HG03280 (cell line): ENCODE measurements around the gene NCOA3.

Experiments
- ATAC-seq: cut with Tn5 transposase; IDR thresholded peaks from one replicate; pipeline ENCODE4 v1.9.1; 2021; ENCODE audit warnings: mild to moderate bottlenecking, moderate library complexity; ENCODE audit not compliant: unreplicated experiment

Gene NCOA3

DNA sequence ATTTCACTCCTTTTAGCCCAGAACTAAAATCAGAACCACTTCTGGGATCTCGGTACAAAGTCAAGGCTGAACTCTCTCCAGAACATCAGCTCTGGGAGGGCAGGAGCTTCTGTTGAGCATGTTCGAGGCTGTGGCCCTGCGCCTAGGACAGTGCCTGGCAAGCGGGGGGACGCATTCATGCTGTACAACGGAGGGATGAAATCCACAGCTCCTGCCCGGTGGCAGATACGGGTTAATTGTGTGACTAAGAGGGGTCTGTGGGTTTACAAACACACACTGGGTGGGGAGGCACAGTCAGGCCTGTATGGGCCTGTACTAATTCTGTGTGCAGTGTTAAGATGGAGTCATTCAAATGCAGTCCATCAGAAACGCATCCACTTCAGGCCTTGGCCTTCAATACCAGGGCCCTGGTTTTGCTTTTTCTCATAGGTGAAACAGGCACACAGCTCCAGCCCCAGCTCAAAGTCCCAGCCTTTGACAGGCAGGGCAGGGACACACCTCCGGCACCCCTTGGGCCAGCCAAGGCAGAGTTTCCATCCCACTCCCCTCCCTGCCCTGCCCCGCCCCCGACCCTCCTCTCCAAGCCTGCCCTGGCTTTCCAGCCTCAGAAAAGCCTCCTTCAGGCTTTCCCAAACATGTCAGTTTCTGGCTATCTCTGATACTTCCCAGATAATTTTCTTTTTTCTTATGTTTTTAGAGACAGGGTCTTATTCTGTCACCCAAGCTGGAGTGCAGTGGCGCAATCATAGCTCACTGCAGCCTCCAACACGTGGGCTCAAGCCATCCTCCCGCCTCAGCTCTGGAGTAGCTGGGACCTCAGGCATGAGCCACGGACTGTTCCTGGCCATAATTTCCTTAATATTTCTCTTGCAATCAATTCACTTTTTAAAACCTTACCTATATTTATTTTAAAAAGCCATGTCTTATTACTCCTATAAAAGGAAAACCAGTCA is 173.8 kb downstream of the NCOA3 start:
- ATAC-seq, result no peak

DNA sequence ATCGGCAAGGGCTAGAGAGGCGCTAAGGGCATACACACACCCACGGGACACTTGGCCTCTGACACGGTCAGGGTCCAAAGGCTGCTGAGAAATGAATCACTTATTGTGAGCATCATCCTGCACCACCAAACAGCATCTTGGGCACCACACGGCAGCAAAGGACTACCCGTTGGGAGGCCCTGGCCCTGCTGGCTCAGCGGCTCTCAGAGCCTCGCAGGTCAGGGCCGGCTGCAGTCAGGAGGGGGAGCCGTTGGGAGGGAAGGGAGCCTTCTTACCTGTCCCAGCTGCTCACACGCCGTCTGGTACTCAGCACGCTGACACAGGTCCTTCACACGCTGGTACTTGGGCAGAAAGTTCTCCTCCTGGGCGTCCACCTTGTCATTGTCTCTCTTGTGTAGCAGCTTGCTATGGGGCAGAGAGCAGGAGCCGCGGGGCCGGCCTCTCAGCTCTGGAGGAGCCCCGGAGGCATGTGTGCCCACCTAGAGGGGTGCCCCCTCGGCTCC is 174.6 kb downstream of the NCOA3 start:
- ATAC-seq, result no peak

DNA sequence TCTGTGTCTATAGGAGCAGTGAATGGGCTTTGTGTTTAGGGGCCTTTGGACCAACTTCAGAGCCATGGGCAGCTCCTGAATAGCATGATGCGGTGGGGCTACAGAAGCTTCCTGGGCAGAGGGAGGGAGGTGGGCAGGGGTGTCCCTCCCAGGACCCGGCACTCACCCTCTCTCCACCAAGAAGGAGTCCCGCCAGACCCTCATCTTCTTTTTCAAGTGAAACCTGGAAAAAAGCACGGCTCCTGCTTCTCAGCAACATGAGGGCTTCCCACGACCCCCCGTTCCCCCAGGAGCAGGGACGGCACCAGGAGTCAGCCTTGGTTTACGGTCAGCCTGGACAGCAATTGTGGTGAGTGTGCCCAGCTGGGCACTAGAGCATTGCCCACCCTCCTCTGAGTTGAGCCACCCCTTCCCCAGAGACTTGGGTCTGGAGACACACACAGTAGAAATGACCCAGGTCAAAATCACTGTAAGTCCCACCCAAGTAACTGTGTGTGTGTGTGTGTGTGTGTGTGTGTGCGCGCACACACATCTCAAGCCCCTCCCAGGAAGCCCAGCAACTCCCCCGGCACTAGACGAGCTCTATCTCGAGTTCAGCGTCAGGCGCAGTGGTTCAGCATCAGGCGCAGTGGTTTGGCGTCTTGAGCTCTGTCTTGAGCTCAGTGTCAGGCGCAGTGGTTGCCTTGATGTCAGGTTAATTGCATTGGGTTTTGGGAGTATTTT is 175.4 kb downstream of the NCOA3 start:
- no peak for ATAC-seq

DNA sequence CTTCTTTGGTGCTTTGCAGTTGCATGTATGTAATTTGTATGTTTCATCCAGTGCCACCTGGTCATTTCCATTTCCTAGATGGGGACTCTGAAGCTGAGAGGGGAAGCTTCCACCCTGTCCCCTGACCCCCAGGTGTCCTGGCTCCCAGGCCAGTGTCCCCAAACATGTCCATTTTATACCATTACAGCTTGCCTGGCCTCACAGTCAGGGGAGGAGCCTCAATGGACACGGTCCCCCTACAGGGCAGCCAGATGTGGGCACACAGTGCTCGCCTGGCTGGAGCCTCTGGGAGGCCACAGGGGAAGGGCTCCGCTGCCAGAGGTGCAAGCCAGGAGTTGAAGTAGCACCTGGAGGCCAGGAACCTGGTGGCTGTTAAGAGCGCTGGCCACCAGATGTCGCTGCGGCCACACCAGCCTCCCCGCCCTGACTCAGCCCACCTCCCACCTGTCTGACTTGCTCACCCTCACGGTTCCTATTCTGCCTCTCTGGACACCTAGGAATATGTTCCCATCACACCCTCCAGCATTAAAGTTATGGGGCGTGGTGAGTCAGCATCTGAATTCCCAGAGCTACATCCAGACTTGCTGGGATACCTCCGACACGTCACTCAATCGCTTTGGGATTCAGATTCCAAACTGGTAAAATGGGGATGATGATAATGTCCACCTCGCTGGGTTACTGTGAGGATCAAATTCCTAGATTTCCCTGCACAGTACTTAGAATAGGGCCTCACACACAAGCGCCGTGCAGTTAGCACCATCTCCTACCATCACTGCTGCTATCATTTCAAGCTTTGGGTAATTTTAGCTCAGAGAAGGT is 176.2 kb downstream of the NCOA3 start:
- no peak for ATAC-seq

DNA sequence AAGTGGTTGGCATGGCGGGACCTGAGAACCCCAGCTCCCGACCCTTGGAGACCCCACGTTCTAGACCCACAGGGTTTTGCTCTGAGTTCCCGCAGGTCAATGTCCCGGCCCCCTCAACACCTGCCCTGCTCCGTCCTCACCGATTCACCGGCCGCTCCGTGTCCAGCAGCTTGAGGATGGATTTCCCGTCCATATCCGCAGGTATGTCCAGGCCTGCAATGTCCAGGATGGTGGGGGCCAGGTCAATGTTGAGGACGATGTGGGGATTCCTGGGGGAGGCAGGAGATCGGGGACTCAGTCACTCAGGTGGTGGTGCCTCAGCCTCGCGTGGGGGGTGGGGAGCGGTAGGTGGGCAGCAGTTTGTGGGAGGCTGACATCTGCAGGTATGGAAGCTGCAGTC is 176.8 kb downstream of the NCOA3 start:
- ATAC-seq, result no peak

DNA sequence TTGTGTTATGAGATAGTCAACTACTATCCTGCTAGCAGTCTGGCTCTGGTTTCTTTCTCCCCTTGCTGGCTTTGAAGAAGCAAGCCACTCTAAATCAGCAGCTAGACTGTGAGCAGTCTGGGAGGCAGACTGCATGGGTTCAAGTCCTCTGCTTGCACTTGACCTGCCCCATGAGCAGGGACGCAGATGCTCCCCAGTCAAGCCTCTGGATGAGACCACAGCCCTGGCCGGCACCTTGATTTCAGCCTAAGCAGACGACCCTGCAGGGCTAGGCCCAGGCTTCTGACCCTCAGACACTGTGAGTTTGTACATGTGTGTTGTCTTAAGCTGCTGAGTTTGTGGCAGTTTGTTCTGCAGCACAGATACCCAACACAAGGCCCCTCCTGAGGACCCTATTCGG is 177.8 kb downstream of the NCOA3 start:
- no peak for ATAC-seq

DNA sequence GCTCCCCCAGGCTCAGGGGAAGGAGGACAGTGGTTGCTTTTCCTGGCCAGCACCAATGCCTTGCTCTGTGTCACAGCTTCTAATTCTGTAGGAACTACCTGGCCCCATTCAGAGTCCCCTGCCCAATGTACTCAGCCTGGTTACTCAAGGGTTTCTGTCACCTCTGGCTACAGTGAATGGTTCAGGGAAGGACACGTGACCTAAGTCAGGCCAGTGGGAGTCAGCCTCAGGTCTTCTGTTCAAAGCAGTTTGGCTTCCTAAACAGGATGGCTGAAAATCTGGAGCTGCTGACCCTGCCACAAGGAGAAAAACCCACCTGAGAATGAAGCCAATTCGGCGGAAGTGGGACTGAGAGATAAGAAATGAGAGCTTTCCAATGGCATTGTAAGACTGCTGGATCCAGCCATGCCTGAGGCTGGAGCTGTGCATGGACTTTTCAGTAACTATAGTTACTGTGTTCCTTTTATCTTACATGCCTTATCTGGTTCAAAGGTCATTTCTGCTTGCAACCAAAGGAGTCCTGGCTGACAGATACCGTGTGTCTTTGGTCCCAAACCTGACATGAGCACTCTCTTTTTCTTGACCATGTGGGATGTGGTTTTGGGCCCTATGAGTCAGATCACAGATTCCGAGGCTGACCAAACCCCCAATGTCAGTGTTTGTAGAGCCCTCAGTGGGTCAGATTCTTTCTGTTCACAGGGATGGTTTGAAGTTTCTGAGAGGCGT is 179.3 kb downstream of the NCOA3 start:
- ATAC-seq, result no peak

DNA sequence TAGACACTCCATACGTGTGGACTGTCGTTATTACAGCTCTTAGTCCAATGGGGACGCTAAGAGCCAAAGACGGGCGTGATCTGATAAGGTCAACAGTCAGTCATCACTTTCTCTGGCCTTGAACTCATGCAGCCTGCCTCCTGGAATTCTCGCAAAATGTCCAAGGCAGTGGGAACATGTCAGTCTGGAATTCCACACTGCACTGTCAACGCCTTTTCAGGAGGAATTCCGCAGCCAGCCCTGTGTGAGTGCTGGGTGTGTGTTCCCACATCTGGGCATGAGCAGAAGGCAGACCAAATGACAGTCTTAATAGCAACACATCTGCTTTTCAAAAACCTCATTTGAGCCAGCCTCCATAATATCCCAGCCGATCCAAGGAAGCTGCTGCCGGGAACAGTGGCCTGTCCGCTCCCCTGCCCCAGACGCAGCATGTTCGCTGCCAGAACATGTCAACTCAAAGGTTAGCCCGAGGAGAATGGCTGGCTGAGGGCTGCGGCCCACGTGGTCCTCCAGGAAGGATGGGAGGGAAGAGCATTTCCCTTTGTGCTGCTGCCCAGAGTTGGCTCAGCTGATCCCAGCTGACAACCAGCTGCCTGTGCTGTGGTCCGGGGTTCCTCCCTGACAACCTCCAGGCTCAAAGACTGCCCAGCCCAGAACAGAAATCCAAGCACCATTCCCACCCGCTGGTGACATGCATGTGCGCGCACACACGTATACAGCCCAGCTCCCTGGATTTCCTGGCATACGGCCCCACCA is 180.5 kb downstream of the NCOA3 start:
- no peak for ATAC-seq

DNA sequence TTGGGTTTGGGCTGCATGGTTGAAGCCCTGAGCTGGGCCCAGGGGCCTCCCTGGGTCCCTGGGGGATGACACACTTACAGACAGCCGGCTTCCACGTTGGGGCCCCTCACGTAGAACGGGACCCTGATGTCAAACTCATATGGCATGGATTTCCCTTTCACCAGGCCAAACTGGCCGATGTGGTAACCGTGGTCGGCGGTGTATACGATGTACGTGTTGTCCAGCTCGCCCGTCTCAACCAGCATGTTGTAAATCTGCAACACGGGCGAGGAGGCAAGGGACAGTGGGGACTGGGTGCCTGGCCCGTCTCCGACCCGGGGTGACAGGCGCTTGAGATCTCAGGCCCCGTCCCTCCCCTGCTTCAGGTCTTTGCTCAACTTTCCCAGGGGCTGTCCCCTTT is 181.2 kb downstream of the NCOA3 start:
- no peak for ATAC-seq

DNA sequence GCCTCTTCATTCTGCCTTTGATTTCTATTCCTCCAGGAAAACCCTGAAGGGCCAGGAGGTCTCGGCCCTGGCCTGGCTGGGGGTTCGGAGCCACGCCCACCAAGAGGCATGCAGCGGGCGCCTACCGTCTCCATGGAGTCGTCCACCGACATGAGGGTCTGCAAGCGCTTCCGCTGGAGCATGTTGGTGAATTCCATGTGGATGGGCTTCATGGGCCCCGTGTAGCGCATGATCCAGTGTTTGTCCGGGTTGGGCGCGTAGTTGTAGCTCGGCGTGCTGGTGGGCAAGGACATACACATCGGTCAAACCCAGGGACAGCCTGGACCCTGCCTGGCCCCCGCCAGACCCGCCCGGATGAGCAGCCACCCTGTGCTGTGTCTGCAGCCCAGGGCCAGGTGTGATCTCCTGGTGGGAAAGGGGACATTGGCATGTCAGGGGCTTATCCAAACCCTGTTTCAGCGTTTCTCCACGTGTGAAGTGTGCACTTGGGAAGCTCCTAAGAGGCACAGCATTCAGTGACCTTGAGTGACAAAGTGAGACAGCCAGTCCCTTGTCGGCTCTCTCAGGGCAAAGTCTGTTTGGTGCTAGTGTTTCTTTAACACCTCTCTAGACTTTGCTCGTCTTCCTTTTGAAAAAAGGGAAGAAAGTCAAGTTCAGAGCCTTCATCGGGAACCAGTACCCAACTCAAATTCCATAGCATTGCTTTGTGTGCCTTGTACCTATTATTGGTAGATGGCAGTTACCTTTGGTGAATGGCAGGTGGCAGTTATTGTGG is 182.8 kb downstream of the NCOA3 start:
- ATAC-seq, result no peak

DNA sequence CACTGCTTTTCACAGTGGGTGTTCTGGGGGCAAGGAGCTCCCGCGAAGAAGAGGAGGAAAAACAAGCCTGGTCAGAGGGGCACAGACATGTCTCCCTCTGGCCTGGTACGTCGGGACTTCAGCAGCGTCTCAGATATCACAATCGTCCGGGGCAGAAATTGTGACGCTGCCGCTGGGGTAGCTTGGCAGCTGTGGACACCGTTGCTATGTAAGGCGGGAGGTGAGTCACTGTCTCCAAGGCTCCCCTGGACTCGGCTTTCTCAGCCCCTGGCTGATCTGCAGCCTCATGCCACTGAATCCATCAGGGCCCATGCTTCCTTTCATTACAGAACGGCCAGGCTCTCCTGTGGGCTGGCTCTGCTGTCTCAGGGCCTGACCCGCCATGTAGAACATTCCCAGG is 184.9 kb downstream of the NCOA3 start:
- ATAC-seq, result no peak

DNA sequence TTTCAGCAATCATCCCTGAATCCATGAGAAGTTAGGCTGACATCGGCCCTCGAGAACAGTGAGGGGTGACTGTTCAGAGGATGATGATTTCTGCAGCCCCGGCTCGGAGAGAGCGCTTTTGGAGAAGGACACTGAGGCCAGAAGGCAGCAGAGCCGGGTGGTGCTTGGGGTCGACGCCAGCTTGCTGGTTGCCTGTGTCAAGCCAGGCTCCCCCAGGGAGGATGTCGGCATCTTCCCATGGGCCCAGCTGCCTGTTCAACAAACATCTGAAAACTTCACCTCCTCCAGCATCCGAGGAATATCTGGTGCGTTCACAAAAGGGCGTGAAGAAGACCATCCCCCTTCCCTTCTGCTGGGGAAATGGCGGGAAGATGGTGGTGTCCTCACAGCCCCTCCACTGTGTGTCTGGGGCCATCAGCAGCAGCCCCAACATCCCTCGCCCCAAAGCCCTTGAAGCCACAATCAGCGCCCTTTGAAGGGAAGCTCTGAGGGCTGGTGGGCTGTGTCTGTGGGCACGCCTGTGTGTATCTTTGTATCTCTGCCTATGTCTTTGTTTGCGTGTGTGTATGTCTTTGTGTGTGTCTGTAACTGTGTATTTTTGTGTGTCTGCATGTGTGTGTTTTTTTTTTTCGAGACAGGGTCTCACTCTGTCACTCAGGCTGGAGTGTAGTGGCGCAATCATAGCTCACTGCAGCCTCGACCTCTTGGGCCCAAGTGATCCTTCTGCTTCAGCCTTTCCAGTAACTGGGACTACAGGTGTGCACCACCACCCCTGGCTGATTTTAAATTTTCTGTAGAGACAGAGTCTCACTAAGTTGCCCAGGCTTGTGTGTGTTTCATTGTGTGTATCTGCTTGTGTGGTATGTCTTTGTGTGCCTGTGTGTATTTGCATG is 185.7 kb downstream of the NCOA3 start:
- ATAC-seq, result no peak

DNA sequence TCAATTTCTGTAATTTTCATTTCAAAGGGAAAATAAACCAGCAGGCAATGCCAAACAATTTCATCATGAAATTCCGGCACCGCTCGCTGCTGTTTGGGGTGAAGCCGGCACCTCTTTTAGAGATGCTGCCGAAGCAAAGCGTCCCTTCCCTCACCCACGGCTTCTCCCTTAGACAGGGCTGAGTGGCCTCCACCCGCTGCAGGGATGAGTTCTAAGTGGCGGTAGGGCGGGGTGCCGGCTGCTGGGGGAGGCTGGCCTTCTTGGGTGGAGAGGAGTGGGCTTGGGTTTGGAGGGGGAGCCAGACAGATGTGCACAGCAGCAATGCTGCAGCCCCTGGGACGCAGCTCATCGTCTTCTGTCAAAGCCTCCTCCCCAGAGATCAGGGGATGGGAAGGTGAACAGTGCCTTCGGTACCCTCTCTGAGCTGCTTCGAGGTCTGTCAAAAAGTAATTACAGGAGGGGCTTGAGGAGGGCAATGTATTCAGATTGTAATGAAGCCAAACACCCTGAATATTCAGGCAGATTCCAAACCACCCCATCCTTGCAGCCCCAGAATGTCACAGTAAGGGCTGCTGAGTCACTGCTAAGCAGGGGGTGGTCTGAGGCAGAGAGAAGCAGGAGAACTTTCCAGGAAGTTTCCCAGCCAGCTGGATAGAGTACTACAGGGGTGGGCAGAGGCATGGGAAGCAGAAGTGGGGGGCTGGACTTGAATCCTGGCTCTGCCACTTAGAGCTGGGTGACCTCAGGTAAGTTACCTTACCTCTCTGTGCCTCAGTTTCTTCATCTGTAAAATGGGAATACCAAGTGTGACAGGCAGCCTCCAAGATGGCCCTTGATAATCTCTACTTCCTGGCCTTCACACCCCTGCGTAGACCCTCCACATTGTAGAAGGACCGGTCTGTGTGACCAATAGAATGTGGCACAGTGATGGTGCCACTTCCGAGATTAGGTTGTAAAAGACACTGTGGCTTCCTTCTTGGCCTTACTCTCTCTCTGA is 187.0 kb downstream of the NCOA3 start:
- no peak for ATAC-seq

DNA sequence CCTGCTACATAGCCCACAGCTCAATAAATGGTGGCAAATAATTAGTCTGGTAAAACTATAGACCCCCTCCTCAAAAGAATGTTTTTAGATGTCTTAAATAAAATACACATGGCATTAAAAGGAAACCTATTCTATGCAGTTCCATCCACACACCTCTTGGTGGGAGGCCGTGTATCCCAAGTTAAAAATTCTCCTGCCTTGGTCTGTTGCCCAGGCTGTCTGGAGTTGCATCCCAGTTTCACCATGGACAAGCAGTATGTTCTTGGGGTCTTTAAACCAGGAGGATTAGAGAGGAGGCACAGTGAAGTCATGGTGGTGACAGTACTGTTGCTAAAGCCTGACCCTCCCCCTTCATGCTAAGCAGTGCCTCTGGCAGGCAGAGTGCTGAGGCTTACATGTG is 188.0 kb downstream of the NCOA3 start:
- no peak for ATAC-seq

DNA sequence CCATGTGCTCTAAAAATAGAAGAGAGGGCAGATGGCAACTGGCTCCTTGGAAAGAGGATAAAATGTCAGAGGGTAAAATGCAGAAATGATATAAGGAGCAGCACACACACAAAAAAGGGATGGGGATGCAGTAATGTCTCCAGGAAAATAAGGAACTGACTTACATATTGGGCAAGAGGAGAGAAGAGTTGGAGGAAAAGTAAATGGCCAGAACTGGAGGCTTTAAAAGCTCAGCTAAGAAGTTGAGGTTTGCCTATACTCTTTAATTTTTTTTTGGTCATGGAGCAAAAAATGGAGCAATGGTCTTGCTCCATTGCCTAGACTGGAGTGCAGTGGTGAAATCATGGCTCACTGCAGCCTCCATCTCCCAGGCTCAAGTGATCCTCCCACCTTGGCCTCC is 189.9 kb downstream of the NCOA3 start:
- ATAC-seq, result no peak

DNA sequence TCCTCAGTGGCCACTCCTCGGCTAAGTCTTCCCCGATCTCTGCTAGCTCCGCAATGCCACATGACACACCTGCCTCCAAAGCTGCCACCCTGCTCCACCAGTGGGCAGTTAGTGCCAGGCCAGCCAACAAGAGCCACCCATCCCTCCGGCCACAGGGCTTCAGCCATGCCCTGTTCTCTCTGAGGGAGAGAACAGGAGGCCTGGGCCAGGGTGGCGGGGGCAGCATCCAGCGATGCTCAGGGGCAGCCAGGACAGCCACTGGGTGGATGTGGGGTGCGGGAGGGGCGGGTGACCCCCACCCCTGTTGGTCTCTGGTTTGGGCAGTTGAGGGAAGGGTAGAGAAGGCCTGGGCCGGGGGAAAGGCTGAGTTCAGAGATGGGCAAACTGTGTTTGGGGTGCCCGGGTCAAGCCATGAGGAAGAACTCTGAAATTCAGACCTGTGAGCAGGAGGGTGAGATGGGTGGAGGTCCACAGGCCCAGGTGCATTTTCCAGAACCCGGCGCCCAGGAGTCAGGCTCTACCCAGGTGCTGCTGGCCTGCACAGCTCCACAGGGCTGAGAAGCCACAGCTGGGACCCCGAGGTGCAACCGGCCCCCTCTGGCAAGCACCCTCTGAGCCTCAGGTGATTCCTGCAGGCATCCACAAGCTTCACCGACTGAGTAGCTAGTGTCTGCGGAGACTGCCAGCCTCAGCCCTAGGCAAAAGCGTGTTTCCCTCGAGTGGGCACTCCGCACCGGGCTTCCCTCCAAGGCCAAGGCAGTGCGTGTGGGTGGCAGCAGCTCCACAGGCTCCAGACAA is 192.5 kb downstream of the NCOA3 start:
- ATAC-seq, result no peak
